Spleen (tissue), 11 donors: Measurements from ENCODE around the gene POU2AF1. TPM values are rescaled to one million over a fixed set of nuclear protein-coding genes. Genes with fewer than 3 reads are reported as not detected.

Experiments used
- DNase-seq: peaks from one replicate; pipeline ENCODE4 v3.0.0-alpha.2; 2020
- H3K27ac ChIP-seq, 8 donors: fragments of 200-600 bp; sonication (generic) in 7 of 8; 1 replicate in 4 of 8; 2 replicates in 4 of 8; pipeline versions ENCODE4 v1.5.0 to v1.8.0; 2016 to 2021; ENCODE audit warnings: inconsistent platforms in 4 of 8, mild to moderate bottlenecking in 4 of 8, moderate library complexity in 1 of 8
- H3K27me3 ChIP-seq, 7 donors: fragments of 200-600 bp; sonication (generic) in 6 of 7; replicated peaks in 1 of 7; 1 replicate in 4 of 7; 2 replicates in 3 of 7; pipeline versions ENCODE4 v1.5.0 to v1.8.0; 2016 to 2021; ENCODE audit warnings: inconsistent platforms in 3 of 7, mild to moderate bottlenecking in 1 of 7
- H3K36me3 ChIP-seq, 6 donors: fragments of 200-600 bp; sonication (generic) in 5 of 6; 1 replicate in 4 of 6; 2 replicates in 2 of 6; pipeline versions ENCODE4 v1.5.0 to v1.8.0; 2016 to 2021; ENCODE audit warnings: inconsistent platforms in 2 of 6
- H3K4me1 ChIP-seq, 6 donors: fragments of 200-600 bp; sonication (generic) in 5 of 6; 1 replicate in 3 of 6; 2 replicates in 3 of 6; pipeline versions ENCODE4 v1.5.0 to v1.8.0; 2016 to 2021; ENCODE audit warnings: inconsistent platforms in 3 of 6
- H3K4me3 ChIP-seq, 8 donors: fragments of 200-600 bp; sonication (generic) in 7 of 8; 1 replicate in 4 of 8; 2 replicates in 4 of 8; pipeline versions ENCODE4 v1.5.0 to v1.8.0; 2016 to 2021; ENCODE audit warnings: inconsistent platforms in 4 of 8, mild to moderate bottlenecking in 4 of 8, moderate library complexity in 2 of 8
- H3K9me3 ChIP-seq, 8 donors: fragments of 200-600 bp; sonication (generic) in 7 of 8; 1 replicate in 4 of 8; 2 replicates in 4 of 8; pipeline versions ENCODE4 v1.5.0 to v1.8.0; 2016 to 2021; ENCODE audit warnings: inconsistent platforms in 4 of 8
- CTCF ChIP-seq, 11 experiments: fragments of 200-600 bp in 7 of 11; fragments of 450-650 bp in 4 of 11; sonication (generic) in 4 of 11; IDR thresholded peaks in 8 of 11; conservative IDR thresholded peaks in 3 of 11; 1 replicate in 7 of 11; 2 replicates in 4 of 11; pipeline versions ENCODE4 v1.4.0 to v1.8.0; 2016 to 2021; ENCODE audit warnings: antibody characterized with exemption in 11 of 11, inconsistent platforms in 4 of 11, mild to moderate bottlenecking in 1 of 11
- POLR2A ChIP-seq, 3 donors: fragments of 450-650 bp; IDR thresholded peaks; one replicate each; pipeline ENCODE4 v1.5.1; 2017; ENCODE audit warnings: antibody characterized with exemption in 3 of 3, mild to moderate bottlenecking in 1 of 3
- POLR2AphosphoS5 ChIP-seq, 3 donors: sonication (generic); formaldehyde crosslinking; IDR thresholded peaks; one replicate each; pipeline ENCODE4 v1.5.1; 2017; ENCODE audit warnings: antibody characterized with exemption in 3 of 3
- WGBS, 5 donors: extraction: QIAGEN DNeasy Blood & Tissue Kit in 3 of 5; methylation state at CpG; one replicate each; pipeline versions ENCODE4 v1.1.5 to v1.1.7; 2013 to 2018; 5-methylcytosine and 5-hydroxymethylcytosine counted together
- intact Hi-C: fragments of 100-400 bp; cut with DNase I; formaldehyde crosslinking; loops from one replicate; pipeline ENCODE4 v1.15.0; 2023; ENCODE audit warnings: low total_unique reads
- polyA plus RNA-seq, 3 donors: library from polyadenylated mRNA; stranded (reverse); fragments of 200-250 nt; gene quantifications; one replicate each; pipeline ENCODE4 v1.2.1, GENCODE V29; 2013
- total RNA-seq, 7 donors: library from RNA; depleted of rRNA in 3 of 7; stranded (reverse); fragments of >200 nt in 3 of 7; fragmentation: NEBNext Ultra II Directional in 4 of 7; extraction: Animal tissue kit (Norgen Biotek cat#: 25700) in 4 of 7; gene quantifications; one replicate each; pipeline versions ENCODE4 v1.1.0 to v1.2.1, GENCODE V29; 2016 to 2021
- donor health status: healthy with polysubstance abuse.
- donor health status: DM: no; HTN: no; CAD: no; lungs with moderate emphysema.
- donor health status: DM: no; HTN: no; CAD: no.
- donor health status: Bipolar disorder and iron deficiency.
- donor health status: healthy.
- donor health status: DM: no; HTN: no; CAD: no.
- donor health status: DM: yes; HTN: yes; CAD: no.

The POU2AF1 gene
- total and polyA plus RNA-seq, 10 donors: 60.1 to 280 (median 104) TPM

- peak overlapping the region; percentile 23 to 86 (median 70) for H3K27ac ChIP-seq
- intact Hi-C loops: loop anchor here (10.0 kb wide), 1 partner anchor 50 kb away; no protein-coding TSS in a partner anchor
- no peak for TF ChIP-seq POLR2A (IDR thresholded peaks at IDR 0.05)
- TF ChIP-seq POLR2AphosphoS5 (IDR thresholded peaks at IDR 0.05): no peak
- TF ChIP-seq CTCF (IDR thresholded peaks at IDR 0.05 in 8 of 11, conservative IDR thresholded peaks at IDR 0.05 in 3 of 11): no peak
Observed at GRCh38 chr11:111414267-111414931, 35.3 kb upstream of the POU2AF1 start.

GRCh38 chr11:111413849-111414248 lies 34.8 kb upstream of the POU2AF1 start:
- intact Hi-C loops: loop anchor here (10.0 kb wide), 1 partner anchor 49 kb away; no protein-coding TSS in a partner anchor
- H3K36me3 ChIP-seq: no peaks in the 10 kb centered on the region
- 68 to 84% (median 75%) methylated on average over 7 of the region's 7 CpGs for WGBS, 5 donors
- H3K9me3 ChIP-seq: no peaks in the 10 kb centered on the region
- H3K4me3 ChIP-seq: no peak overlapping the region
- no peak for TF ChIP-seq POLR2AphosphoS5 (IDR thresholded peaks at IDR 0.05)
- no peak for TF ChIP-seq CTCF (IDR thresholded peaks at IDR 0.05 in 8 of 11, conservative IDR thresholded peaks at IDR 0.05 in 3 of 11)
- no peak for TF ChIP-seq POLR2A (IDR thresholded peaks at IDR 0.05)
- DNase-seq: no peak
- H3K4me1 ChIP-seq: peaks cover 21 to 78% (median 59%) of the 10 kb centered on the region in 6 donors
- H3K27me3 ChIP-seq: no peaks in the 10 kb centered on the region
- H3K27ac ChIP-seq: peak overlapping the region; percentile 23 to 86 (median 70)

More at GRCh38 chr11:111414267-111414931, 35.3 kb upstream of the POU2AF1 start:
- peak overlapping the region in 1 of 8 donors; percentile 1 for H3K4me3 ChIP-seq
- no peaks in the 10 kb centered on the region for H3K27me3 ChIP-seq
- peaks cover 20 to 78% (median 61%) of the 10 kb centered on the region in 6 donors for H3K4me1 ChIP-seq
- 36 to 48% (median 42%) methylated on average over 9 of the region's 9 CpGs for WGBS, 5 donors
- no peaks in the 10 kb centered on the region for H3K9me3 ChIP-seq
- H3K36me3 ChIP-seq: no peaks in the 10 kb centered on the region
- no peak for DNase-seq

DNA sequence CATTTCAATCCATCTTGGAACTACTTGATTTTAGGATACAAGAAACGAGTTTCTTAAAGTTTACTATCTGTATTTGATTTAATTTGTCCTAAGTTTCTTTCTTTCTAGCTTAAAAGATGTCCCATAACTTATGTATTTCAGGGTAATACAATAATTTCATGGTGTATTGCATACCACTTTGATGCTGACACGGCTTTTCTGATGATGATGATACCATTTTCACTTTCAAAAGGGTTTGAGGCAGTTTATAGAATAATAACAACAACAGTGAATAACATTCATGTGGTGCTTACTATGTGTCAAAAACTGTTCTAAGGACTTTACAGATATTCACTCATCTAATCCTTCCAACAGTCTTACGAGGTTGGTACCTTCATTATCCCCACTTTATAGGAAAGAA lies 33.2 kb upstream of the POU2AF1 start:
- no peaks in the 10 kb centered on the region for H3K36me3 ChIP-seq
- intact Hi-C loops: loop anchor here (10.0 kb wide), 1 partner anchor 47 kb away; no protein-coding TSS in a partner anchor
- H3K9me3 ChIP-seq: no peaks in the 10 kb centered on the region
- no peak overlapping the region for H3K4me3 ChIP-seq
- H3K27ac ChIP-seq: no peak overlapping the region
- no peak for DNase-seq
- TF ChIP-seq CTCF (IDR thresholded peaks at IDR 0.05 in 8 of 11, conservative IDR thresholded peaks at IDR 0.05 in 3 of 11) (no peak), POLR2A (IDR thresholded peaks at IDR 0.05) (no peak), POLR2AphosphoS5 (IDR thresholded peaks at IDR 0.05) (no peak)
- WGBS, 5 donors: 71 to 82% (median 79%) methylated on average over 3 of the region's 3 CpGs
- peaks cover 13 to 68% (median 44%) of the 10 kb centered on the region in 6 donors for H3K4me1 ChIP-seq
- no peaks in the 10 kb centered on the region for H3K27me3 ChIP-seq

GRCh38 chr11:111411456-111411855 lies 32.4 kb upstream of the POU2AF1 start:
- H3K36me3 ChIP-seq: no peaks in the 10 kb centered on the region
- H3K4me3 ChIP-seq: no peak overlapping the region
- intact Hi-C loops: loop anchor here (10.0 kb wide), 1 partner anchor 47 kb away; no protein-coding TSS in a partner anchor
- no peak for TF ChIP-seq CTCF (IDR thresholded peaks at IDR 0.05 in 8 of 11, conservative IDR thresholded peaks at IDR 0.05 in 3 of 11)
- TF ChIP-seq POLR2AphosphoS5 (IDR thresholded peaks at IDR 0.05): no peak
- no peak for TF ChIP-seq POLR2A (IDR thresholded peaks at IDR 0.05)
- 46 to 95% (median 47%) methylated on average over 1 to 2 of the region's 2 CpGs for WGBS, 5 donors
- no peaks in the 10 kb centered on the region for H3K9me3 ChIP-seq
- H3K27ac ChIP-seq: no peak overlapping the region
- H3K27me3 ChIP-seq: no peaks in the 10 kb centered on the region
- H3K4me1 ChIP-seq: peaks cover 5 to 60% (median 35%) of the 10 kb centered on the region in 6 donors
- no peak for DNase-seq
